Lung microvascular endothelial cell (primary cell): ENCODE results near the gene ABCC11. TPM values are rescaled to one million over a fixed set of nuclear protein-coding genes. Genes with fewer than 3 reads are reported as not detected.

Source experiments
- DNase-seq, 2 donors: peaks; one replicate each; pipeline versions ENCODE4 v3.0.0 to v3.0.0-alpha.2; 2010; ENCODE audit warnings: low read depth in 2 of 2
- total RNA-seq: library from RNA; depleted of rRNA; stranded (reverse); fragments of >200 nt; gene quantifications from 2 replicates; pipeline ENCODE4 v1.2.1, GENCODE V29; 2014

Gene ABCC11
- total RNA-seq, 1 donor from 2014 or later = under 0.01 TPM

- DNase-seq = peak; percentile 60 to 75
These were observed 82.2 kb downstream of the ABCC11 start for GRCh38 chr16:48164907-48165715.

GRCh38 chr16:48162839-48163410, 84.4 kb downstream of the ABCC11 start:
- DNase-seq = no peak

- no peak for DNase-seq
These were observed 85.4 kb downstream of the ABCC11 start for GRCh38 chr16:48161906-48162305.

- DNase-seq = no peak
These were observed 86.8 kb downstream of the ABCC11 start for GRCh38 chr16:48160575-48160974.

GRCh38 chr16:48158296-48158695, 89.0 kb downstream of the ABCC11 start:
- DNase-seq = peak in 1 of 2 donors; percentile 22

GRCh38 chr16:48157794-48158193, 89.5 kb downstream of the ABCC11 start:
- DNase-seq = no peak

GRCh38 chr16:48157302-48157701, 90.0 kb downstream of the ABCC11 start:
- no peak for DNase-seq

- DNase-seq = peak; percentile 76 to 78
These were observed 90.5 kb downstream of the ABCC11 start for GRCh38 chr16:48156790-48157209.

GRCh38 chr16:48155926-48156789, 91.2 kb downstream of the ABCC11 start, which contains the start of gene ABCC12:
Gene ABCC12, minus strand, starts transcription at chr16:48155993. Its CDS starts 9,569 bp downstream, at chr16:48146424.
- DNase-seq = no peak

GRCh38 chr16:48153774-48154173, 93.6 kb downstream of the ABCC11 start:
- no peak for DNase-seq

- DNase-seq = no peak
These were observed 95.1 kb downstream of the ABCC11 start for GRCh38 chr16:48152226-48152625.

- no peak for DNase-seq
These were observed 96.6 kb downstream of the ABCC11 start for GRCh38 chr16:48150707-48151106.

GRCh38 chr16:48146710-48147109, 100.6 kb downstream of the ABCC11 start:
- no peak for DNase-seq

GRCh38 chr16:48146131-48146530, 101.2 kb downstream of the ABCC11 start:
- DNase-seq = no peak

- no peak for DNase-seq
These were observed 103.4 kb downstream of the ABCC11 start for GRCh38 chr16:48143812-48144368.

GRCh38 chr16:48140821-48141220, 106.5 kb downstream of the ABCC11 start:
- no peak for DNase-seq

GRCh38 chr16:48139517-48139916, 107.8 kb downstream of the ABCC11 start:
- DNase-seq = no peak

GRCh38 chr16:48138543-48138942, 108.8 kb downstream of the ABCC11 start:
- no peak for DNase-seq

- no peak for DNase-seq
These were observed 109.5 kb downstream of the ABCC11 start for GRCh38 chr16:48137822-48138221.

GRCh38 chr16:48136547-48137360, 110.6 kb downstream of the ABCC11 start:
- peak in 1 of 2 donors; percentile 36 for DNase-seq
